HepG2 (cell line): Measurements from ENCODE around the gene PMEL. TPM values are rescaled to one million over a fixed set of nuclear protein-coding genes. Genes with fewer than 3 reads are reported as not detected.

Experiments used
- ATAC-seq: fragments of 200-7000 bp; cut with Tn5 transposase; 3 replicates; pipeline ENCODE4 v1.9.1; 2020; ENCODE audit warnings: mild to moderate bottlenecking, moderate library complexity
- BruUV-seq: library from RNA; stranded (reverse); fragments of 400-500 nt; replicated peaks from 2 replicates; lab custom pipeline; 2021; lab: Mats Ljungman, UMichigan
- CTCF ChIA-PET: fragments of 300-600 bp; formaldehyde crosslinking; extraction: SDS; loops from one replicate; lab custom pipeline; 2021; ENCODE audit warnings: low total read pairs, inconsistent platforms, low intra/inter-chr PET ratio; lab: Yijun Ruan, JAX
- POLR2A ChIA-PET: fragments of 350-600 bp; sonication (Branson Sonifier 250); formaldehyde crosslinking; loops from one replicate; lab custom pipeline; 2020; ENCODE audit warnings: antibody characterized with exemption, inconsistent platforms; lab: Yijun Ruan, JAX
- DNase-seq: peaks from one replicate; pipeline ENCODE4 v3.0.0-alpha.2; 2015; ENCODE audit warnings: low spot score
- FAIRE-seq: peaks from 3 replicates; lab custom pipeline; 2011; peaks lifted over from hg19 to GRCh38; lab: Jason Lieb, UNC
- H2AFZ ChIP-seq: one replicate; pipeline ENCODE4 v1.6.1; 2011; ENCODE audit warnings: low read length, inconsistent platforms
- H3K27ac ChIP-seq: fragments of 300-600 bp; 3 replicates; pipeline ENCODE4 v1.8.0; 2011; ENCODE audit warnings: mixed run types, mild to moderate bottlenecking, mixed read lengths, low read length, inconsistent platforms; ENCODE audit not compliant: insufficient read depth; ENCODE audit errors: extremely low read length
- H3K27me3 ChIP-seq, 2 experiments: fragments of 200-600 bp in 1 of 2; 2 replicates in 1 of 2; 3 replicates in 1 of 2; pipeline versions ENCODE4 v1.6.0 to v1.8.0; 2011; ENCODE audit warnings: low read length in 2 of 2, mild to moderate bottlenecking in 2 of 2, moderate library complexity in 2 of 2, inconsistent platforms in 1 of 2; ENCODE audit not compliant: insufficient read depth in 2 of 2, control insufficient read depth in 1 of 2
- H3K36me3 ChIP-seq, 2 experiments: fragments of 200-600 bp in 1 of 2; replicated peaks in 1 of 2; 2 replicates in 1 of 2; 3 replicates in 1 of 2; pipeline versions ENCODE4 v1.5.1 to v1.8.0; 2011; ENCODE audit warnings: low read length in 2 of 2, inconsistent platforms in 1 of 2; ENCODE audit not compliant: insufficient read depth in 2 of 2, control insufficient read depth in 1 of 2
- H3K4me1 ChIP-seq: 2 replicates; pipeline ENCODE4 v1.5.1; 2012; ENCODE audit warnings: low read length, inconsistent platforms; ENCODE audit not compliant: insufficient read depth
- H3K4me2 ChIP-seq: 2 replicates; pipeline ENCODE4 v1.6.0; 2011; ENCODE audit warnings: low read depth, low read length, inconsistent platforms
- H3K4me3 ChIP-seq, 3 experiments: fragments of 200-600 bp in 1 of 3; sonication (generic), shearing (Covaris generic) in 1 of 3; replicated peaks in 1 of 3; 2 replicates each; pipeline ENCODE4 v1.5.1; 2011 to 2016; ENCODE audit warnings: low read length in 3 of 3, inconsistent platforms in 2 of 3, low read depth in 2 of 3, mild to moderate bottlenecking in 2 of 3, control low read depth in 1 of 3, mixed read lengths in 1 of 3; ENCODE audit not compliant: insufficient read depth in 1 of 3
- H3K79me2 ChIP-seq: one replicate; pipeline ENCODE4 v1.6.1; 2011; ENCODE audit warnings: low read length, inconsistent platforms; ENCODE audit not compliant: insufficient read depth
- H3K9ac ChIP-seq: 2 replicates; pipeline ENCODE4 v1.6.0; 2011; ENCODE audit warnings: mild to moderate bottlenecking, low read depth, low read length, inconsistent platforms; ENCODE audit not compliant: insufficient read depth
- H3K9me3 ChIP-seq: 2 replicates; pipeline ENCODE4 v1.5.1; 2012; ENCODE audit warnings: mild to moderate bottlenecking, low read length
- H4K20me1 ChIP-seq: 2 replicates; pipeline ENCODE4 v1.6.0; 2011; ENCODE audit warnings: inconsistent platforms, mild to moderate bottlenecking, low read length, moderate library complexity; ENCODE audit not compliant: insufficient read depth
- ATF2 ChIP-seq: sonication (generic); formaldehyde crosslinking; IDR thresholded peaks from 2 replicates; pipeline ENCODE4 v1.4.0; 2020; ENCODE audit warnings: missing genetic modification reagents
- E2F1 ChIP-seq: sonication (generic); formaldehyde crosslinking; IDR thresholded peaks from 2 replicates; pipeline ENCODE4 v1.5.0; 2020; ENCODE audit warnings: missing genetic modification reagents
- KLF11 ChIP-seq: IDR thresholded peaks from 2 replicates; pipeline ENCODE4 v1.6.1; 2016; ENCODE audit warnings: missing compliant biosample characterization
- NFKBIZ ChIP-seq: IDR thresholded peaks from 2 replicates; pipeline ENCODE4 v1.6.1; 2018; ENCODE audit warnings: missing genetic modification reagents, missing compliant biosample characterization
- PTBP1 ChIP-seq: fragments of 200-400 bp; formaldehyde crosslinking; IDR thresholded peaks from 2 replicates; pipeline ENCODE4 v1.6.1; 2018; ENCODE audit warnings: low read length, low read depth; ENCODE audit not compliant: poor library complexity, severe bottlenecking
- SRSF1 ChIP-seq: fragments of 200-400 bp; formaldehyde crosslinking; optimal IDR thresholded peaks from 2 replicates; pipeline ENCODE3; 2017; ENCODE audit warnings: mild to moderate bottlenecking, low read depth, low read length, moderate library complexity
- ZFP82 ChIP-seq: sonication (generic); formaldehyde crosslinking; IDR thresholded peaks from 2 replicates; pipeline ENCODE4 v1.5.1; 2020; ENCODE audit warnings: mild to moderate bottlenecking, missing genetic modification reagents, borderline replicate concordance
- ZNF251 ChIP-seq: sonication (generic); formaldehyde crosslinking; IDR thresholded peaks from 2 replicates; pipeline ENCODE4 v1.9.0; 2021; ENCODE audit warnings: mild to moderate bottlenecking, missing genetic modification reagents
- ZNF275 ChIP-seq: sonication (generic); formaldehyde crosslinking; IDR thresholded peaks from 2 replicates; pipeline ENCODE4 v1.8.0; 2022; ENCODE audit warnings: missing genetic modification reagents, mild to moderate bottlenecking, inconsistent platforms, borderline replicate concordance
- ZNF3 ChIP-seq: IDR thresholded peaks from 2 replicates; pipeline ENCODE4 v1.7.0; 2017; ENCODE audit warnings: inconsistent platforms
- ZNF652 ChIP-seq: IDR thresholded peaks from 2 replicates; pipeline ENCODE4 v1.6.1; 2016; ENCODE audit warnings: low read depth, borderline replicate concordance
- ZNF709 ChIP-seq: sonication (generic); formaldehyde crosslinking; IDR thresholded peaks from 2 replicates; pipeline ENCODE4 v1.5.0; 2020; ENCODE audit warnings: mild to moderate bottlenecking, missing genetic modification reagents
- ZNF777 ChIP-seq: sonication (generic); formaldehyde crosslinking; IDR thresholded peaks from 2 replicates; pipeline ENCODE4 v1.4.0; 2020; ENCODE audit warnings: missing genetic modification reagents
- WGBS: methylation state at CpG from one replicate; pipeline ENCODE4 v1.1.6; 2017; ENCODE audit warnings: low lambda C conversion rate; 5-methylcytosine and 5-hydroxymethylcytosine counted together
- in situ Hi-C: cut with HindIII; loops from 2 replicates; pipeline ENCODE4 v1.10.0; 2017; ENCODE audit warnings: low pct_unique_long_range_greater_than_20kb; ENCODE audit not compliant: extremely low pct_ligation_motif_present
- intact Hi-C: fragments of 100-400 bp; cut with micrococcal nuclease; formaldehyde crosslinking; loops from one replicate; pipeline ENCODE4 v1.10.0; 2022; ENCODE audit not compliant: unreplicated experiment
- polyA plus RNA-seq, 8 experiments: library from polyadenylated mRNA; depleted of rRNA in 3 of 8; stranded (reverse) in 7 of 8; unstranded in 1 of 8; fragments of >200 nt; fragmentation: Illumina TruSeq in 4 of 8; extraction: Trizol in 4 of 8; gene quantifications; 2 replicates each; pipeline versions ENCODE4 v1.2.1 to v1.2.3, GENCODE V29; 2011 to 2016; ENCODE audit warnings: low read depth in 4 of 8, missing spikeins in 1 of 8, mixed read lengths in 1 of 8; ENCODE audit not compliant: insufficient read depth in 1 of 8
- total RNA-seq, 5 experiments: library from RNA; depleted of rRNA; stranded (reverse); fragments of >200 nt; fragmentation: Illumina TruSeq; extraction: Trizol; gene quantifications; 2 replicates each; pipeline ENCODE4 v1.2.3, GENCODE V29; 2016; ENCODE audit warnings: low read depth in 1 of 5

PMEL gene
- total and polyA plus RNA-seq, 2 of the 13 experiments (the other 11 are each of a cell fraction or from before 2014, with no cell fraction given) = 0.49 to 3.3 TPM

- TF ChIP-seq ATF2 (CRISPR knock-in tag) = no peak; the same call in 1 of the 2 replicates
- no peak for TF ChIP-seq PTBP1
- TF ChIP-seq ZNF3 (CRISPR knock-in tag) = no peak; the same call in 1 of the 2 replicates
These were observed 38.0 kb downstream of the PMEL start, which contains the start of gene PYM1 (continued) for GRCh38 chr12:55927588-55928502.

- no peak overlapping the region for H2AFZ ChIP-seq
- H4K20me1 ChIP-seq = peaks cover 12% of the 10 kb centered on the region
- peak; percentile 23 for FAIRE-seq
- H3K36me3 ChIP-seq = peaks cover 0 to 5% of the 10 kb centered on the region in 2 experiments; a peak in 3 of 5 replicates
- H3K4me2 ChIP-seq = peak overlapping the region; percentile 97
- peaks cover 53% of the 10 kb centered on the region for H3K79me2 ChIP-seq
- no TSS peak for BruUV-seq
- CTCF ChIA-PET = interaction anchor here (1.9 kb wide), 1 partner anchor 13 kb away, joined by 8 read pairs; no protein-coding TSS in a partner anchor
- H3K4me1 ChIP-seq = peaks cover 58% of the 10 kb centered on the region
- peak; percentile 90 for DNase-seq
- in situ Hi-C loops = loop anchor here (5.0 kb wide), 1 partner anchor 95 kb away; no protein-coding TSS in a partner anchor
- intact Hi-C loops = loop anchor here (1.0 kb wide), 2 partner anchors 98 to 110 kb away; partner anchors contain the start of genes DNAJC14 and SARNP
- H3K27ac ChIP-seq = peak overlapping the region; percentile 96
- H3K9ac ChIP-seq = peak overlapping the region; percentile 96
- peak overlapping the region; percentile 72 to 90 (median 89) for H3K4me3 ChIP-seq
- under 1% methylated on average over 23 of the region's 42 CpGs for WGBS
- ATAC-seq = peak; percentile 73
- no peaks in the 10 kb centered on the region for H3K9me3 ChIP-seq
- POLR2A ChIA-PET = interaction anchor here (0.5 to 10.5 kb wide), 20 partner anchors 8 to 206 kb away, joined by 3 to 108 read pairs (median 4); partner anchors contain the start of genes DNAJC14, ORMDL2, RAB5B and RDH5
- H3K27me3 ChIP-seq = no peaks in the 10 kb centered on the region; a peak in 1 of 5 replicates
- TF ChIP-seq KLF11 (CRISPR knock-in tag) = 0 out of 2 replicates have a peak, but pooled peaks have one; percentile 29
- TF ChIP-seq ZNF709 = no peak
- peak; percentile 65; the same call in 1 of the 2 replicates for TF ChIP-seq ZNF275 (CRISPR knock-in tag)
- no peak; the same call in 1 of the 2 replicates for TF ChIP-seq NFKBIZ (CRISPR knock-in tag)
- peak; percentile 50 for TF ChIP-seq ZNF777 (CRISPR knock-in tag)
- peak; percentile 43 for TF ChIP-seq SRSF1
- TF ChIP-seq ZNF652 (CRISPR knock-in tag) = peak; percentile 93
- TF ChIP-seq ZNF251 (CRISPR knock-in tag) = no peak
- TF ChIP-seq E2F1 = 0 out of 2 replicates have a peak, but pooled peaks have one; percentile 57
- peak; percentile 83; the same call in 1 of the 2 replicates for TF ChIP-seq ZFP82 (CRISPR knock-in tag)
These were observed 38.9 kb downstream of the PMEL start for GRCh38 chr12:55926738-55927587.
